Measurements from ENCODE around the gene PGAM2.

DNA sequence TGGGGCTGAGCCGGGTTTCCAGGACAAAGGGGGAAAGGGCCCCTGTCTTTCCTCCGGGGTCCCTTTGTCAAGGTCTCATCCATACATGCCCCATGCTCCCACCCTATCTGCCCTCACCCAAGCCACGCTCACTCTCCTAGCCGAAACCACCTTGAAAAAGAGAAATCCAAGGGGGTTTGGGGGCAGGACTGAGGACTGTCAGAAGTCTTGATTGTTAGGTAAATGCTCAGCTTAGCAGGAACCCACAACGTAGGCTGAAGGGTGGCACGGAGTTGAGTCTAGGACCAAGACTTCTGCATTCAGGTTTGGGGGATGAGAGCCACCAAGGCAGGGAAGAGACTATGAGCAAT, 719 bp upstream of the PGAM2 start:
- TF ChIP-seq, protein P1, sequence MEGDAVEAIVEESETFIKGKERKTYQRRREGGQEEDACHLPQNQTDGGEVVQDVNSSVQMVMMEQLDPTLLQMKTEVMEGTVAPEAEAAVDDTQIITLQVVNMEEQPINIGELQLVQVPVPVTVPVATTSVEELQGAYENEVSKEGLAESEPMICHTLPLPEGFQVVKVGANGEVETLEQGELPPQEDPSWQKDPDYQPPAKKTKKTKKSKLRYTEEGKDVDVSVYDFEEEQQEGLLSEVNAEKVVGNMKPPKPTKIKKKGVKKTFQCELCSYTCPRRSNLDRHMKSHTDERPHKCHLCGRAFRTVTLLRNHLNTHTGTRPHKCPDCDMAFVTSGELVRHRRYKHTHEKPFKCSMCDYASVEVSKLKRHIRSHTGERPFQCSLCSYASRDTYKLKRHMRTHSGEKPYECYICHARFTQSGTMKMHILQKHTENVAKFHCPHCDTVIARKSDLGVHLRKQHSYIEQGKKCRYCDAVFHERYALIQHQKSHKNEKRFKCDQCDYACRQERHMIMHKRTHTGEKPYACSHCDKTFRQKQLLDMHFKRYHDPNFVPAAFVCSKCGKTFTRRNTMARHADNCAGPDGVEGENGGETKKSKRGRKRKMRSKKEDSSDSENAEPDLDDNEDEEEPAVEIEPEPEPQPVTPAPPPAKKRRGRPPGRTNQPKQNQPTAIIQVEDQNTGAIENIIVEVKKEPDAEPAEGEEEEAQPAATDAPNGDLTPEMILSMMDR (IDR thresholded peaks at IDR 0.05) = no peak
- TF ChIP-seq POLR2A (IDR thresholded peaks at IDR 0.05) = no peak
